Activated T-helper 1 cell treated with anti-CD3 and anti-CD28 coated beads, Interleukin-12 subunit alpha, Interleukin-12 subunit beta, Interleukin-2, Interleukin-4 antibody, amounts not matched to agents 30 ng/mL and 10 ng/mL and 1 ng/mL, durations not matched to agents 14 hours and 24 hours and 36 hours (primary cell): ENCODE data around the gene RAB38. TPM values are rescaled to one million over a fixed set of nuclear protein-coding genes. Genes with fewer than 3 reads are reported as not detected.

ENCODE experiments used
- DNase-seq: peaks from one replicate; pipeline ENCODE4 v3.0.0; 2021; ENCODE audit warnings: low spot score
- H3K27ac Mint-ChIP-seq: one replicate; pipeline ENCODE4 v1.8.0; 2021; ENCODE audit warnings: mild to moderate bottlenecking, mixed read lengths
- H3K27me3 Mint-ChIP-seq: one replicate; pipeline ENCODE4 v1.8.0; 2022; ENCODE audit warnings: mild to moderate bottlenecking, moderate library complexity, mixed read lengths; ENCODE audit not compliant: insufficient read depth
- H3K36me3 Mint-ChIP-seq: one replicate; pipeline ENCODE4 v1.8.0; 2021; ENCODE audit warnings: low read depth, mixed read lengths
- H3K4me1 Mint-ChIP-seq: one replicate; pipeline ENCODE4 v1.8.0; 2021; ENCODE audit warnings: low read depth, mixed read lengths
- H3K4me3 Mint-ChIP-seq: one replicate; pipeline ENCODE4 v1.8.0; 2021; ENCODE audit warnings: mild to moderate bottlenecking, moderate library complexity, mixed read lengths
- H3K9me3 Mint-ChIP-seq: one replicate; pipeline ENCODE4 v1.8.0; 2021; ENCODE audit warnings: mixed read lengths
- intact Hi-C: fragments of 100-400 bp; cut with micrococcal nuclease; formaldehyde crosslinking; loops from one replicate; pipeline ENCODE4 v1.15.1; 2024
- total RNA-seq: library from RNA; stranded (reverse); gene quantifications from 2 replicates; pipeline ENCODE4 v1.2.3, GENCODE V29; 2022

The RAB38 gene
- total RNA-seq, 1 donor from 2014 or later, result 2.0 TPM

DNA sequence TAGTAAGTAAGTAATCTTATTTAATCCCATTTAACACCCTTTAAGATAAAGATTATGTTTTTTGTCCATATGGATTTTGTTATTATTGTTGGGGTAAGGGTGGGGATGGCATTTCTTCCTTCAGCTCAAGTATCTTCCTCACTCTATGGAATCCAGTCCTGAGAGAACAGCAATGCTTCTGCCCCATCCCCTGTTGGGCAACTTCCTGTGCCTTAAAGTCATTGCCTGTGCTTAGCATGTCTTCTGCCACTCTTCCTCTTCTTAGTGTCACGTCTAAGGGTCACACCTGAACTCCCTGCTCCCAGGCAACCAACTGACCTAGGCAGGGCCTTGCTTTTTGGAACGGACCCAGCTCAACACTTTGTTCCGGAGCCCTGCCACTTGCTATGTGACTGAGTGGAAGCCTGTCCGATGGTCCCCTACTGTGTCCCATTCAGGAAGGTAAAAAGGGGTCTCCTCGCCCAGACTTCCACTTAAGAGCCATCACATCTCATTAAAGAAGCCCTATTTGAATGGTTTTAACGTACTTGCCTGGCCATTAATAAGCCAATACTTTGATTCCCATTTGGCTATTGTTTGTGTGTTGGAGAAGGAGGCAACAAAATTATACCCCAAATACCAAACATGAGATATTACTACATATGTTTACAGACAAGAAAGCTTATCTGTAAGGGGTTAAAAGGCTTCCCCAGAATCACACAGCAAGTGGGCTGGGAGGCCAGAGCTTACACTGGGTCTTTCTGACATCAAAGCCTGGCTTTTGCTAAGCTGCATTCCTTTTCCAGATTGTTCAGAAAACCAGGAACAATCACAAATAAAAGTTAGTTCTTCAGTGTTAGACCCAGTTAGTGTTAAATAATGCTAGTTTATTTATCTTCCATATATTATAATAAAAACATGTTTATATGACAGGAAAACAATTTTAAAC lies 59.2 kb downstream of the RAB38 start:
- no peak overlapping the region for H3K27ac Mint-ChIP-seq
- no peaks in the 10 kb centered on the region for H3K4me1 Mint-ChIP-seq
- no peak for DNase-seq
- H3K4me3 Mint-ChIP-seq, result no peak overlapping the region
- H3K36me3 Mint-ChIP-seq, result no peaks in the 10 kb centered on the region
- intact Hi-C loops, result no loop called here
- no peaks in the 10 kb centered on the region for H3K27me3 Mint-ChIP-seq
- no peaks in the 10 kb centered on the region for H3K9me3 Mint-ChIP-seq

DNA sequence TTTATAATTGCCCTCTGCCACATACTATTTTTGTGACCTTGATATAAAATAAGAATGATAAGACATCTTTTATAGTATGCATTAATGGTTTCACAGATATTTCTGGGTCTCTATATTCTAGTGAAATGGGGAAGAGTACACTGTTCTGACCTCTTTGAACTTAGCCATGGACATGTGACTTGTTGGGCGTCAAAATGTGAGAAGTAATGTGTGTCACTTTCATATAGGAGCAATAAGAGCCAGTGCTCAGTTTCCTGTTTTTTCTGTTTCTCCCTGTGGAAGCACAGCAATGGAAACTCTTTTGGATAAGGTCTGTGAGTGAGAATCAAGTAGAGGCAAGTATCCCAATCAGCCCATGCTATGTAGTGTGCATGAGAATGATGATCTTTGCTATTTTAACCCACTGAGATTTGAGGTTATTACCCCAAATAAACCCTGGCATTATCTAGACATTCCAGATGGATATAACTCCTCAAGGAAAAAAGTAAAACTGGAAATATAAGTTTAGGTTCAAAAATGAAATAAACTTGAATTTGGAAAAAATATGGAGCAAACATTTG lies 60.7 kb downstream of the RAB38 start:
- Mint-ChIP-seq H3K27ac (no peak overlapping the region), H3K4me1 (no peaks in the 10 kb centered on the region), H3K4me3 (no peak overlapping the region), H3K9me3 (no peaks in the 10 kb centered on the region), H3K27me3 (no peaks in the 10 kb centered on the region), H3K36me3 (no peaks in the 10 kb centered on the region)
- intact Hi-C loops, result no loop called here
- no peak for DNase-seq

DNA sequence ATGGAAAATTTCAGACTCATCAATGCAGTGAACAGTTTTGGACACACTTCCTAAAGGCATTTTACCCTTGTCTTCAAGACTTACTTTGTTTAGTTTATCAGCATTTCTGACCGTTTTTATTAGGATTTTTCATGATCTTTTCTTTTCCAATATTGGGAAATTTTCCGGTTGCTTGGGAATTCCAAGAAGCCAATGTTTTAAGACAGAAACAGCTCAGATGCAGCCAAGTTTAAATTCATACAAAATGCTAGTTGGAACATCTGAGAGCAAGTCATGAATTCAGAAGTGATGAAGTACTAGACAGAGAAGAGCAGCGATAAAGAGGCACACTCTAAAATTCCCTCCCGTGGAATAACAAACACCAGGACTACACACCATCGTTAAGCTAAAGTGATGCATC lies 68.6 kb downstream of the RAB38 start:
- Mint-ChIP-seq H3K36me3 (no peaks in the 10 kb centered on the region), H3K4me3 (no peak overlapping the region), H3K27me3 (peaks cover 12% of the 10 kb centered on the region), H3K4me1 (no peaks in the 10 kb centered on the region), H3K27ac (no peak overlapping the region), H3K9me3 (no peaks in the 10 kb centered on the region)
- no peak for DNase-seq
- intact Hi-C loops, result loop anchor here (10.0 kb wide), 2 partner anchors 128 to 198 kb away; no protein-coding TSS in a partner anchor

- intact Hi-C loops, result loop anchor here (10.0 kb wide), 2 partner anchors 129 to 199 kb away; no protein-coding TSS in a partner anchor
- peaks cover 12% of the 10 kb centered on the region for H3K27me3 Mint-ChIP-seq
These were observed 69.3 kb downstream of the RAB38 start for GRCh38 chr11:88105951-88106350.

GRCh38 chr11:88105526-88105925 lies 69.7 kb downstream of the RAB38 start:
- no peak overlapping the region for H3K4me3 Mint-ChIP-seq

More at GRCh38 chr11:88105951-88106350, 69.3 kb downstream of the RAB38 start:
- Mint-ChIP-seq H3K9me3 (no peaks in the 10 kb centered on the region), H3K4me1 (no peaks in the 10 kb centered on the region), H3K27ac (no peak overlapping the region), H3K36me3 (no peaks in the 10 kb centered on the region), H3K4me3 (no peak overlapping the region)
- DNase-seq, result no peak

DNA sequence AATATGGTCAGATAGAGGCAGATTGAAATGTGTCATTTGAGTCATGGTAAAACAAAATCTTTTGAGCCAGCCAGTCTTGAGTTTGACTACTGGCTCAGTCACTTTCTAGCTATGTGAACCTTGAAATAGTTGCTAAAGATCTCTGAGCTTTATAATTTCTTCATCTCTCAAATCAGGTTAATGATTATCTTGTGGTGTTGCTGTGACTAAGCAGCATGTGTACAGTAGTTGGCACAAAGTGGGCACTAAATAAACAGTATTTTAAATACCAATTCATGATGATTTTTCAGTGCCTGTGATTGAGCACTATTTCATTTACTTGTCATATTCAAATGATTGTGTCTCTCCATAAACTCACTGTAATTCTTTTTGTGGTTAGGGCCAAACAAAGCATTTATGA lies 70.8 kb downstream of the RAB38 start:
- no peaks in the 10 kb centered on the region for H3K4me1 Mint-ChIP-seq
- H3K4me3 Mint-ChIP-seq, result no peak overlapping the region
- no peak overlapping the region for H3K27ac Mint-ChIP-seq
- intact Hi-C loops, result loop anchor here (5.0 to 10.0 kb wide), 3 partner anchors 73 to 200 kb away; partner anchors contain the start of gene RAB38
- H3K36me3 Mint-ChIP-seq, result no peaks in the 10 kb centered on the region
- peaks cover 15% of the 10 kb centered on the region for H3K27me3 Mint-ChIP-seq
- no peaks in the 10 kb centered on the region for H3K9me3 Mint-ChIP-seq
- no peak for DNase-seq

More at GRCh38 chr11:88105526-88105925, 69.7 kb downstream of the RAB38 start:
- intact Hi-C loops, result loop anchor here (10.0 kb wide), 2 partner anchors 129 to 199 kb away; no protein-coding TSS in a partner anchor
- H3K36me3 Mint-ChIP-seq, result no peaks in the 10 kb centered on the region
- H3K4me1 Mint-ChIP-seq, result no peaks in the 10 kb centered on the region
- DNase-seq, result no peak
- H3K9me3 Mint-ChIP-seq, result no peaks in the 10 kb centered on the region
- peaks cover 12% of the 10 kb centered on the region for H3K27me3 Mint-ChIP-seq
- H3K27ac Mint-ChIP-seq, result no peak overlapping the region

GRCh38 chr11:88103337-88104206 lies 71.7 kb downstream of the RAB38 start:
- H3K4me3 Mint-ChIP-seq, result no peak overlapping the region
- intact Hi-C loops, result loop anchor here (1.0 to 10.0 kb wide), 5 partner anchors 74 to 441 kb away; partner anchors contain the start of genes CTSC and RAB38
- H3K27ac Mint-ChIP-seq, result no peak overlapping the region
- H3K27me3 Mint-ChIP-seq, result peaks cover 16% of the 10 kb centered on the region
- H3K36me3 Mint-ChIP-seq, result no peaks in the 10 kb centered on the region
- DNase-seq, result peak; percentile 16
- no peaks in the 10 kb centered on the region for H3K4me1 Mint-ChIP-seq
- H3K9me3 Mint-ChIP-seq, result no peaks in the 10 kb centered on the region

DNA sequence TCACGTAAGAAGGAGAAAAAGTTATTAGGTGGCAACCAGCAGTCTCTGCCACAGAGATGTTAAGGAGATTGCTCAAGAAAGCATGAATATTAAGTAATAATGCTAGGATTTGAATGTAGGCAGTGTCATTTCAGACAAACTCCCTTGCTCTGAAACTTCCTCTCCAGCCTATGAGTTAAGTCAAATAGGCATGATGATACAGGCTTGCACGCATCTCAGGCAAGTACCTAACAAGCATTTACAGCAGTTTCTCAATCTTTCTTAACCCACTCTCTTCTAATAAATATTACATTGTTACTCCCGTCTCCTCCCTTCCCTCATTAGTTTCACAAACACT lies 72.7 kb downstream of the RAB38 start:
- H3K4me3 Mint-ChIP-seq, result no peak overlapping the region
- intact Hi-C loops, result loop anchor here (5.0 to 10.0 kb wide), 3 partner anchors 75 to 202 kb away; partner anchors contain the start of gene RAB38

GRCh38 chr11:88101881-88102597 lies 73.2 kb downstream of the RAB38 start:
- no peak overlapping the region for H3K4me3 Mint-ChIP-seq
- no peaks in the 10 kb centered on the region for H3K36me3 Mint-ChIP-seq
- no peak overlapping the region for H3K27ac Mint-ChIP-seq
- peaks cover 9% of the 10 kb centered on the region for H3K27me3 Mint-ChIP-seq
- H3K4me1 Mint-ChIP-seq, result no peaks in the 10 kb centered on the region
- intact Hi-C loops, result loop anchor here (5.0 to 10.0 kb wide), 3 partner anchors 75 to 203 kb away; partner anchors contain the start of gene RAB38
- no peak for DNase-seq
- no peaks in the 10 kb centered on the region for H3K9me3 Mint-ChIP-seq

More for the DNA sequence above, 72.7 kb downstream of the RAB38 start:
- no peaks in the 10 kb centered on the region for H3K9me3 Mint-ChIP-seq
- no peak for DNase-seq
- H3K27me3 Mint-ChIP-seq, result peaks cover 11% of the 10 kb centered on the region
- H3K4me1 Mint-ChIP-seq, result no peaks in the 10 kb centered on the region
- no peak overlapping the region for H3K27ac Mint-ChIP-seq
- no peaks in the 10 kb centered on the region for H3K36me3 Mint-ChIP-seq

DNA sequence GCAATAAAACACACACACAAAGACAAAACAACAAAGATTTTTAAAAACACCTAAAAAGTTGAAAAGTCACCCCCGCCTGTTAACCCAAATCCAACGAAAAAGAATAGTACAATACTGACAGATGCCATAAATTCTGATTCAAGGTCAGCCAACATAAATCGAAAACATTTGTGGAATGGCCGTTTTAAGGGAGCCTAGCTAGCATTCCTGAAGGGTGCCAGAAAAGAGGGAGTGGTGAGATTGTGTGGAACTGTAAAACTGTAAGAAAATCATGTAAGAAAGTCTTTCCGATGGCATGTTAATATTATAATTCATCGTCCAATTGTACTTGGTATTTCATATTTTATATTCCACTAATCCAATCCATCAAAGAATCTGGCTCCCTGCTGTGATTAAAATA lies 75.1 kb downstream of the RAB38 start:
- Mint-ChIP-seq H3K9me3 (no peaks in the 10 kb centered on the region), H3K4me1 (no peaks in the 10 kb centered on the region), H3K27ac (no peak overlapping the region), H3K27me3 (peaks cover 9% of the 10 kb centered on the region), H3K4me3 (no peak overlapping the region), H3K36me3 (no peaks in the 10 kb centered on the region)
- intact Hi-C loops, result loop anchor here (5.0 to 10.0 kb wide), 3 partner anchors 77 to 205 kb away; partner anchors contain the start of gene RAB38
- no peak for DNase-seq

DNA sequence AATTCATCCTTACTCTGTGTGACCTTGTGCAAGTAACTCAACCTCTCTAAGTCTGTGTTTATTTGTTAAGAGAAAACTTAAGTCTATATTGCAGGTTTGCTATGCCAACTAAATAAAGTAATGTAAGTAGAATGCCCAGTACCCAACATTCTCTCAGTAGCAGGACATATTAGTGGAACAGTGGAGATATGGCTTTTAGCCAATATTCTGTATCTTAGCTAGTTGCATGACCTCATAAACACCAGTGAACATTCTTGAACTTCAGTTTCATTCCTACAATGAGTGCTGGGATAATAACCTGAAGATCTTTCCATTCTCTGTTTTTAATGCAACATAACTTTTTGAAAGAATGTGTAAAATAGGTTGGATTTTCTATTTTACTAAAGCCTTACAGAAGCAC lies 77.0 kb downstream of the RAB38 start:
- H3K9me3 Mint-ChIP-seq, result no peaks in the 10 kb centered on the region
- H3K4me1 Mint-ChIP-seq, result no peaks in the 10 kb centered on the region
- intact Hi-C loops, result no loop called here
- no peak for DNase-seq
- peaks cover 9% of the 10 kb centered on the region for H3K27me3 Mint-ChIP-seq
- no peak overlapping the region for H3K27ac Mint-ChIP-seq
- no peak overlapping the region for H3K4me3 Mint-ChIP-seq
- no peaks in the 10 kb centered on the region for H3K36me3 Mint-ChIP-seq

- DNase-seq, result no peak
- H3K4me1 Mint-ChIP-seq, result no peaks in the 10 kb centered on the region
- peaks cover 9% of the 10 kb centered on the region for H3K27me3 Mint-ChIP-seq
- no peaks in the 10 kb centered on the region for H3K36me3 Mint-ChIP-seq
- no peak overlapping the region for H3K4me3 Mint-ChIP-seq
- intact Hi-C loops, result no loop called here
- H3K9me3 Mint-ChIP-seq, result no peaks in the 10 kb centered on the region
- H3K27ac Mint-ChIP-seq, result no peak overlapping the region
These were observed 86.1 kb downstream of the RAB38 start for GRCh38 chr11:88089134-88089533.
